ENCODE results near the gene ISM1. TPM values are rescaled to one million over a fixed set of nuclear protein-coding genes. Genes with fewer than 3 reads are reported as not detected.
A peak's percentile ranks its signal among the peaks of the same experiment; 100 is the strongest.

The ISM1 gene
- polyA plus RNA-seq, result 1 to 10 TPM; 1.5 to 2.2 TPM

DNA sequence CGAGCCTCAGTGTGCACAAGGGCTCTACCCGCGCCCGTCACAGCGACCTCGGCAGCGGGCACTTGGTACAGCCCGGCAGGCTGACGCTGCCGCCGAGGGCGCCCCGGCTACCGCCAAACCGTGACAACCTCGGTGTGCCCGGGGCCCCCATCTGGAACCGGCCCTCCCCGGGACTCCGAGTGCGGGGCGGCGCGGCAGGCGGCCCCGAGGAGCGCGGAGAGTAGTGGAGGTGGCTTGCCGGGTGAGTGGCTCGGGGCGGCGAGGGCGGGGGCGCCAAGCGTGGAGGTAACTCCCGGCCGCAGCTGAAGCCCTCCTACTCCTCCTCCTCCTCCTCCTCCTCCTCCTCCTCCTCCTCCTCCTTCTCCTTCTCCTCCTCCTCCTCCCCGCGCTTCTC, at the start of gene ISM1:
Gene ISM1 (plus strand): TSS at position 371 of the 394 bp plus-strand sequence. CDS start 503 bp downstream, outside the sequence.
- WGBS, 2 donors, result 0 to 1% methylated on average over 36 to 37 of the region's 39 CpGs
- H3K4me3 ChIP-seq (ENCODE audit: low read depth in 1 of 2, low read length in 2 of 2), result peak within 1 kb of the TSS; percentile 52 to 65
- peaks cover 0 to 5% of the 10 kb centered on the region in 2 donors for H3K27me3 ChIP-seq (ENCODE audit: control insufficient read depth in 1 of 2, insufficient read depth in 2 of 2, low read length in 2 of 2)
- peaks cover 4 to 13% of the 10 kb centered on the region in 2 donors for H3K4me1 ChIP-seq (ENCODE audit: control insufficient read depth in 2 of 2, insufficient read depth in 2 of 2, low read length in 1 of 2)
- H3K9me3 ChIP-seq (ENCODE audit: control insufficient read depth in 2 of 2, insufficient read depth in 1 of 2, low read depth in 1 of 2, low read length in 1 of 2), result no peaks in the 10 kb centered on the region
- no peaks in the 10 kb centered on the region for H3K36me3 ChIP-seq (ENCODE audit: control insufficient read depth in 2 of 2, insufficient read depth in 2 of 2, low read length in 1 of 2)
- H3K27ac ChIP-seq (ENCODE audit: low read depth in 2 of 2, low read length in 1 of 2), result peak within 1 kb of the TSS in 1 of 2 donors; percentile 27

DNA sequence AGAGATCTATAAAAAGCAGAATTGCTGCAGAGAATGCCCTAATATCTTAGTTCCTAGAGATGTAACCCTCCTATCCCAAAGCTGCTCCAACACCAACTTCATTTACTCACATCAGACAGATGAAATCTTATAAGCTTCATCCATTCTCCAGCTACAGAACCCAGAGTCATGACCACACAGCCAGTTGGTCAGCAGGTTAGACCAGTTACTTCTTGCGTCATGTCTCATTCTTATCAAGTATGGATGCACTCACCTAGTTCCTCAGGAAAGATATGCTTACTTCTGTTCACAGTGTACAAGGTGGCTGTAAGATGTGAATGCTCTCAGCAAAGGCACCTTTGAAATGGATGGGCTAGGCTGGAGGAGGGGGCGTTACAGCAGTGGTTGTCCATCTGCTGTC, 47.9 kb upstream of the ISM1 start:
- H3K36me3 ChIP-seq (ENCODE audit: control insufficient read depth in 2 of 2, insufficient read depth in 2 of 2, low read length in 1 of 2), result no peaks in the 10 kb centered on the region
- no peaks in the 10 kb centered on the region for H3K4me1 ChIP-seq (ENCODE audit: control insufficient read depth in 2 of 2, insufficient read depth in 2 of 2, low read length in 1 of 2)
- no peaks in the 10 kb centered on the region for H3K27me3 ChIP-seq (ENCODE audit: control insufficient read depth in 1 of 2, insufficient read depth in 2 of 2, low read length in 2 of 2)
- no peak overlapping the region for H3K4me3 ChIP-seq (ENCODE audit: low read depth in 1 of 2, low read length in 2 of 2)
- H3K9me3 ChIP-seq (ENCODE audit: control insufficient read depth in 2 of 2, insufficient read depth in 1 of 2, low read depth in 1 of 2, low read length in 1 of 2), result peaks cover 0 to 2% of the 10 kb centered on the region in 2 donors
- H3K27ac ChIP-seq (ENCODE audit: low read depth in 2 of 2, low read length in 1 of 2), result no peak overlapping the region
- WGBS, 2 donors, result 77 to 86% methylated on average over 2 of the region's 2 CpGs

DNA sequence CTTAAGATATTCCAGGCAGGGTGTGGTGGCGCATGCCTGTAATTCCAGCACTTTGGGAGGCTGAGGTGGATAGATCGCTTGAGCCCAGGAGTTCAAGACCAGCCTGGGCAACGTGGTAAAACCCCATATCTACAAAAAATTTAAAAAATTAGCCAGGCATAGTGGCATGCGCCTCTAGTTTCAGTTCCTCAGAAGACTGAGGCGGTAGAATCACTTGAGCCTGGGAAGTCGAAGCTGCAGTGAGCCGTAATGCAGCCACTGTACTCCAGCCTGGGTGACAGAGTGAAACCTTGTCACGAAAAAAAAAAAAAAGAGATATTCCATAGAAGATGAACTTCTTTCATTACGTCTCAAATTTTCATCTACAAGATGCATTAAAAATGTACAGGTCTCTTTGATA, 46.7 kb upstream of the ISM1 start:
- Histone ChIP-seq H3K36me3 (ENCODE audit: control insufficient read depth in 2 of 2, insufficient read depth in 2 of 2, low read length in 1 of 2) (no peaks in the 10 kb centered on the region), H3K27ac (ENCODE audit: low read depth in 2 of 2, low read length in 1 of 2) (no peak overlapping the region), H3K27me3 (ENCODE audit: control insufficient read depth in 1 of 2, insufficient read depth in 2 of 2, low read length in 2 of 2) (no peaks in the 10 kb centered on the region), H3K4me3 (ENCODE audit: low read depth in 1 of 2, low read length in 2 of 2) (no peak overlapping the region), H3K4me1 (ENCODE audit: control insufficient read depth in 2 of 2, insufficient read depth in 2 of 2, low read length in 1 of 2) (no peaks in the 10 kb centered on the region), H3K9me3 (ENCODE audit: control insufficient read depth in 2 of 2, insufficient read depth in 1 of 2, low read depth in 1 of 2, low read length in 1 of 2) (peaks cover 0 to 2% of the 10 kb centered on the region in 2 donors)
- 90 to 93% methylated on average over 9 of the region's 9 CpGs for WGBS, 2 donors

DNA sequence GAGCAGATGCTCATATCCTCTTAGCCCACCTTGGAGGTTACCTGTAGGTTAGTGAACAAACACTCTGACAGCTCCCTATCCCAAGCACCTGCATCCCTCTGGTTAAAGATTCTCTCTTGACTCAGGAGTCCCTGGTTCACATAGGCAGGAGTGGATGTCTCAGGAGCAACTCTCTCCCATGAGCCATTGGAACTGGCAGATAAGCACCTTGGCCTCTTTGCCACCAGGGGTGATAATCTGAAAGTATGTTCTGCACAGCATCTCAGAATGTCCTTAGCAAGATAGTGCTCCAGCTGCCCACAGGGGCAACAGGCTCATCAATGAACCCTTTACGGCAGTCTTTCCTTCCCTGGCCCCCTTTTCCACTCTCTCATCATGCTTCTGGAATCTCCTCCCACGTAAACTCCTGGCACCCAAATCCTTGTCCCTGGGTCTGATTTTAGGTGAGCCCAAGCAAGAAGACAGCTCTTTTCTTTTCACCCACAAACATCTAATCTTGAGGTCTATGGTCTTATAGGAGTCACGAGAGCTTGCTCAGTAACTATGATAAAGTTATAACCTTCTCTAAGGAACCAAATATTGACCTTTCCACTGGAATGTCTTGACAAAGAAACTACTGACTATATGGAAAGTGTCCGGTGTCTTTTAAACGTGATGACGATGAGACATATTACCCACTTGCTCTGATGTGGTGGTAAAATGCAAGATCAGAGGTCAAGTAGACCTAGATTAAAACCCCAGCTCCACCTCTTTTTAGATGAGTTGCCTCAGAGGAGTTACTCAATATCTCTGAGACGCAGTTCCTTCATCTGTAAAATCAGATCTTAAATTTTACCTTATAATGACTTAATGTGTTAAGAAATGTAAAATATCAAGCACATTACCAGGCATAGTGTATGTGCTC, 39.8 kb upstream of the ISM1 start:
- 68 to 85% methylated on average over 7 of the region's 7 CpGs for WGBS, 2 donors
- no peaks in the 10 kb centered on the region for H3K9me3 ChIP-seq (ENCODE audit: control insufficient read depth in 2 of 2, insufficient read depth in 1 of 2, low read depth in 1 of 2, low read length in 1 of 2)
- H3K27me3 ChIP-seq (ENCODE audit: control insufficient read depth in 1 of 2, insufficient read depth in 2 of 2, low read length in 2 of 2), result no peaks in the 10 kb centered on the region
- no peaks in the 10 kb centered on the region for H3K36me3 ChIP-seq (ENCODE audit: control insufficient read depth in 2 of 2, insufficient read depth in 2 of 2, low read length in 1 of 2)
- no peak overlapping the region for H3K27ac ChIP-seq (ENCODE audit: low read depth in 2 of 2, low read length in 1 of 2)
- no peak overlapping the region for H3K4me3 ChIP-seq (ENCODE audit: low read depth in 1 of 2, low read length in 2 of 2)
- no peaks in the 10 kb centered on the region for H3K4me1 ChIP-seq (ENCODE audit: control insufficient read depth in 2 of 2, insufficient read depth in 2 of 2, low read length in 1 of 2)

DNA sequence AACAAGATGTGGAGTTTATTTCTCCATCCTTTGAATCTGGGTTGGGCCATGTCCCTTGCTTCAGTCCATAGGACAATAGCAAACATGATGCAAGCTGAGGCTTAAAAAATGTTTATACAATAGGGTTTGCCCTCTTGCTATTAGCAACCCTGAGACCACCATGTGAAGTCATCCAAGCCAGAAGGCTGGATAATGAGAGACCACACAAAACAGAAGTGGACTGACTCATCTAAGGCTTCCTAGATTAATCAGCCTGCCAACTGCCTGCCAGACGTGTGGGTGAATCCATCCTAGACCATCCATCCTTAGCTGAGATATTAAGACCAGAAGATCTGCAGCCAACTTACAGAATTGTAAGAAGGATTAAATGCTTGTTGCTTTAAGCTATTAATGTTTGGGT, 38.1 kb upstream of the ISM1 start:
- no peaks in the 10 kb centered on the region for H3K9me3 ChIP-seq (ENCODE audit: control insufficient read depth in 2 of 2, insufficient read depth in 1 of 2, low read depth in 1 of 2, low read length in 1 of 2)
- H3K4me3 ChIP-seq (ENCODE audit: low read depth in 1 of 2, low read length in 2 of 2), result no peak overlapping the region
- no peak overlapping the region for H3K27ac ChIP-seq (ENCODE audit: low read depth in 2 of 2, low read length in 1 of 2)
- H3K36me3 ChIP-seq (ENCODE audit: control insufficient read depth in 2 of 2, insufficient read depth in 2 of 2, low read length in 1 of 2), result no peaks in the 10 kb centered on the region
- H3K27me3 ChIP-seq (ENCODE audit: control insufficient read depth in 1 of 2, insufficient read depth in 2 of 2, low read length in 2 of 2), result no peaks in the 10 kb centered on the region
- no peaks in the 10 kb centered on the region for H3K4me1 ChIP-seq (ENCODE audit: control insufficient read depth in 2 of 2, insufficient read depth in 2 of 2, low read length in 1 of 2)
- WGBS, 2 donors, result 29 to 44% methylated on average over 1 of the region's 1 CpG

DNA sequence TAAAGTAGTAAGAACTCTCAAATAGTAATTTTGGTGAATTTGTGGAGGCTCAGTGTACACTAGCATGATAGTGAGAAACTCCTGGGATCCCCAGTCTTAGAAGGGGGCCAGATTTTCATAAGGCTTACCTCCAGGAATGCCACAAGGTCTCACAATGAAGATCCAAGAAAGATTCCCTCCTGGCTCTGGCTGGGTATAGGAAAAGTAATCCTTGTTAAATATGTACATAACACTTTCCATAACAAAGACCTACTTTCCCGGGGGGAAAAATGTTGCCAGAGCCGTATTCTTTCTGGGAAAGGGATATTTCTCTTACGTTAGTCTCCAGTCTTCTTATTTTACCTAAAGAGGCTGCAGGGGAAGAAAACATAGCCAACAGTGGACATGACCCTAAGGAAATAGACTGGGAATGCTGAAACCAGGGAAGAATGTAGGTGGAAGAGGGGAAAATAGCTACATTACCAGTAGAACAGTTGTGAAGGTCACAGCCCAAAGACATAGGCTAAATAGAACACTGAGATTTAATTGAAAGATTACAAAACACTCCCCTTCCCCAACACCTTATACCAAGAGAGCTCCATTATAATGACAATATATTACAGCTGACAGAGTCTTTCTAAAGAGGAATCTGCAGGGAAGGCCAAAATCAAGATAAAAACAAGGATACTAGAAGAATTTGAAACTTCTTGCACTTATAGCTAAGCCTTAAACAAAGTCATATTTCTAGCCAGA, 34.9 kb upstream of the ISM1 start:
- Histone ChIP-seq H3K4me3 (ENCODE audit: low read depth in 1 of 2, low read length in 2 of 2) (no peak overlapping the region), H3K4me1 (ENCODE audit: control insufficient read depth in 2 of 2, insufficient read depth in 2 of 2, low read length in 1 of 2) (no peaks in the 10 kb centered on the region), H3K27ac (ENCODE audit: low read depth in 2 of 2, low read length in 1 of 2) (no peak overlapping the region), H3K27me3 (ENCODE audit: control insufficient read depth in 1 of 2, insufficient read depth in 2 of 2, low read length in 2 of 2) (no peaks in the 10 kb centered on the region), H3K9me3 (ENCODE audit: control insufficient read depth in 2 of 2, insufficient read depth in 1 of 2, low read depth in 1 of 2, low read length in 1 of 2) (no peaks in the 10 kb centered on the region), H3K36me3 (ENCODE audit: control insufficient read depth in 2 of 2, insufficient read depth in 2 of 2, low read length in 1 of 2) (no peaks in the 10 kb centered on the region)
- 52 to 59% methylated on average over 3 of the region's 3 CpGs for WGBS, 2 donors

DNA sequence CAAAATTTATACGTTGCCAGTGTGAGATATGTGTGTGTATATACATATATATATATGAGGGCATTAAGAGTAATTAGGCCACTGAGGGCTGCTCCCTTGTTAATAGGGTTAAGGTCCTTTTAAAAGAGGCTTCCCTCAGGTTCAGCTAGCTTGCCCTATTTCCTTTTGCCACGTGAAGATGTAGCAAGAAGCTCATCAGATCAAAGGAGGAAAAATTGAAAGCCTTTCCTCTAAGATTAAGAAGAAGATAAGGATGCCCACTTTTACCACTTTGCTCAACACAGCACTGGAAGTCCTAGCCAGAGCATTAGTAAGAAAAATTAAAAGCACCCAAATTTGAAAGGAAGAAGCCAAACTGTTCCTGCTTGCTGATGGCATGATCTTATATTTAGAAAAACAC, 33.2 kb upstream of the ISM1 start:
- Histone ChIP-seq H3K9me3 (ENCODE audit: control insufficient read depth in 2 of 2, insufficient read depth in 1 of 2, low read depth in 1 of 2, low read length in 1 of 2) (no peaks in the 10 kb centered on the region), H3K4me1 (ENCODE audit: control insufficient read depth in 2 of 2, insufficient read depth in 2 of 2, low read length in 1 of 2) (no peaks in the 10 kb centered on the region), H3K27me3 (ENCODE audit: control insufficient read depth in 1 of 2, insufficient read depth in 2 of 2, low read length in 2 of 2) (no peaks in the 10 kb centered on the region), H3K36me3 (ENCODE audit: control insufficient read depth in 2 of 2, insufficient read depth in 2 of 2, low read length in 1 of 2) (no peaks in the 10 kb centered on the region), H3K4me3 (ENCODE audit: low read depth in 1 of 2, low read length in 2 of 2) (no peak overlapping the region), H3K27ac (ENCODE audit: low read depth in 2 of 2, low read length in 1 of 2) (no peak overlapping the region)
- 62 to 73% methylated on average over 2 of the region's 2 CpGs for WGBS, 2 donors

DNA sequence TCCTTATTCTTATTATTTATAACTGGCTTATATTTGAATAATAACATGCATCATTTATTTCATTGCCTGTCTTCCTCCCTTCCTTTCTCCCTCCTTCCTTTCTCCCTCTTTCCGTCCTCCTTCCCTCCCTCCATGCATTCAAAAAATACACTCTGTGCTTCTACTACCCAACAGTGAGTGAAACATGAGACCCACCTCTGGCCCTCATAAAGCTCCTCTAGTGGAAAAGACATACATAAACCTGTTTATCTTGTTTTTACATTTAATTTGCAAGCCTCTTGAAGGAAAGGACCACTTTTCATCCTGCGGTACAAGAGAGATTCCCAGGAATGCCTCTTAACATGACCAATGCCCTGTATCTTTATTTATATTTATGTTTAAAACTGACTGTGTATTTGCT, 21.8 kb upstream of the ISM1 start:
- no peaks in the 10 kb centered on the region for H3K4me1 ChIP-seq (ENCODE audit: control insufficient read depth in 2 of 2, insufficient read depth in 2 of 2, low read length in 1 of 2)

DNA sequence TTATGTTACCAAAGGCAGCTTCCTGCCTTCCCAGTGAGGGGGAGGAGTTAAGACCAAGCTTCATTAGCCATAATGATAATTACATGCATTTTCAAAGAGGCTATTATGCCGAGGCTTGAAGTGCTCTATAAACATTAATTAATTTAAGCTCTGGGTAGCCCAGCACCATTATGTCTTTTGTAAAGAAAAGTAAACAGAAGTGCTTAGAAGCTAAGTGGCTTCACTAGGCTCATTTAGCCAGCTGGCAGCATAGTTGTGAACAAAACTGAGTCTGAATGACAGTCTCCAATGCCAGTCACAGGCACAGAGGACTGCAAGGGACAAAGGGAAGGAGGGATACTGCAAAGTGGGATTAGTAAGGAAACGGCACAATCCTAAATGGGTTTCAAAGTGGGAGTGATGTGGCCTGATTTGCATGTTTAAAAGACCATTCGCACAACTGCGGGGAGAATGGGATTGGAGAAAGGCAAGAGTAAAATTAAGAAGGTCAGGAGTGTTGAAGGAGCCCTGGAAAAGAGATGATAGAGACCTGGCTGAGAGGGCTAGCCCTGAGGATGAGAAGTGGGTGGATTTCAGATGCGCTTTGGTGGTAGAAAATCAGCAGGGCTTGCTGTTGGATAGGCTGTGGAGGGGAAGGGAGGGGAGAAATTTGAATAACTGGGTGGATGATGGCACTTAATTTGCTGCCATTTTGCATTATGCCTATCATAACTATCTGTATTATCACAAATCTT, 20.1 kb upstream of the ISM1 start:
- no peak overlapping the region for H3K27ac ChIP-seq (ENCODE audit: low read depth in 2 of 2, low read length in 1 of 2)
- no peaks in the 10 kb centered on the region for H3K9me3 ChIP-seq (ENCODE audit: control insufficient read depth in 2 of 2, insufficient read depth in 1 of 2, low read depth in 1 of 2, low read length in 1 of 2)
- no peaks in the 10 kb centered on the region for H3K4me1 ChIP-seq (ENCODE audit: control insufficient read depth in 2 of 2, insufficient read depth in 2 of 2, low read length in 1 of 2)
- H3K36me3 ChIP-seq (ENCODE audit: control insufficient read depth in 2 of 2, insufficient read depth in 2 of 2, low read length in 1 of 2), result no peaks in the 10 kb centered on the region
- WGBS, 2 donors, result 63 to 65% methylated on average over 5 of the region's 5 CpGs
- H3K4me3 ChIP-seq (ENCODE audit: low read depth in 1 of 2, low read length in 2 of 2), result no peak overlapping the region
- no peaks in the 10 kb centered on the region for H3K27me3 ChIP-seq (ENCODE audit: control insufficient read depth in 1 of 2, insufficient read depth in 2 of 2, low read length in 2 of 2)

More for the DNA sequence above, 21.8 kb upstream of the ISM1 start:
- Histone ChIP-seq H3K27me3 (ENCODE audit: control insufficient read depth in 1 of 2, insufficient read depth in 2 of 2, low read length in 2 of 2) (no peaks in the 10 kb centered on the region), H3K36me3 (ENCODE audit: control insufficient read depth in 2 of 2, insufficient read depth in 2 of 2, low read length in 1 of 2) (no peaks in the 10 kb centered on the region), H3K27ac (ENCODE audit: low read depth in 2 of 2, low read length in 1 of 2) (no peak overlapping the region), H3K9me3 (ENCODE audit: control insufficient read depth in 2 of 2, insufficient read depth in 1 of 2, low read depth in 1 of 2, low read length in 1 of 2) (no peaks in the 10 kb centered on the region), H3K4me3 (ENCODE audit: low read depth in 1 of 2, low read length in 2 of 2) (no peak overlapping the region)
- 78 to 91% methylated on average over 2 of the region's 2 CpGs for WGBS, 2 donors
